ENCODE measurements around the gene TMEM238. TPM values are rescaled to one million over a fixed set of nuclear protein-coding genes. Genes with fewer than 3 reads are reported as not detected.
"Not testable (repeated sequence)": the region's sequence is repeated elsewhere in the genome, so short reads cannot be mapped to it uniquely, and the experiment has no call there.

Gene TMEM238
- total and polyA plus RNA-seq, 9 donors, result 0.10 to 31.2 (median 2.5) TPM; not detected in 1

- no peaks in the 10 kb centered on the region for H3K36me3 ChIP-seq
- intact Hi-C loops (cut with DNase I), result no loop called here
- H3K27me3 ChIP-seq, result no peaks in the 10 kb centered on the region
- WGBS, 3 donors, result 74 to 86% (median 83%) methylated on average over 2 of the region's 2 CpGs
- DNase-seq, result no peak
- TF ChIP-seq EP300 (IDR thresholded peaks at IDR 0.05) (no peak), POLR2A (IDR thresholded peaks at IDR 0.05) (no peak), CTCF (IDR thresholded peaks at IDR 0.05) (no peak)
- no peak overlapping the region for H3K4me3 ChIP-seq
- H3K9me3 ChIP-seq, result no peaks in the 10 kb centered on the region
- peaks cover 8% of the 10 kb centered on the region for H3K4me1 ChIP-seq (ENCODE audit: insufficient read depth)
- no peak overlapping the region for H3K27ac ChIP-seq
These were observed 18.4 kb upstream of the TMEM238 start for GRCh38 chr19:55402509-55402908.

- H3K9me3 ChIP-seq; DNase-seq; H3K4me1 ChIP-seq (ENCODE audit: insufficient read depth); H3K27ac ChIP-seq; H3K4me3 ChIP-seq; H3K27me3 ChIP-seq; intact Hi-C loops (cut with DNase I); H3K36me3 ChIP-seq: not testable (repeated sequence)
- WGBS, 3 donors, result 78 to 84% (median 81%) methylated on average over 21 to 24 of the region's 28 CpGs
These were observed 17.3 kb upstream of the TMEM238 start for GRCh38 chr19:55401390-55401789.

GRCh38 chr19:55400281-55401087, 16.4 kb upstream of the TMEM238 start:
- no peak for DNase-seq
- no peak for TF ChIP-seq POLR2A (IDR thresholded peaks at IDR 0.05)
- TF ChIP-seq CTCF (IDR thresholded peaks at IDR 0.05), result no peak
- H3K4me1 ChIP-seq (ENCODE audit: insufficient read depth), result no peaks in the 10 kb centered on the region
- intact Hi-C loops (cut with DNase I), result no loop called here
- H3K27me3 ChIP-seq, result no peaks in the 10 kb centered on the region
- no peak overlapping the region for H3K27ac ChIP-seq
- 78 to 84% (median 83%) methylated on average over 14 of the region's 14 CpGs for WGBS, 3 donors
- no peaks in the 10 kb centered on the region for H3K36me3 ChIP-seq
- no peaks in the 10 kb centered on the region for H3K9me3 ChIP-seq
- H3K4me3 ChIP-seq, result no peak overlapping the region

- DNase-seq, result no peak
- WGBS, 3 donors, result 77 to 89% (median 88%) methylated on average over 12 of the region's 12 CpGs
- intact Hi-C loops (cut with DNase I), result no loop called here
- Histone ChIP-seq H3K36me3 (no peaks in the 10 kb centered on the region), H3K27me3 (no peaks in the 10 kb centered on the region), H3K4me1 (ENCODE audit: insufficient read depth) (no peaks in the 10 kb centered on the region), H3K4me3 (no peak overlapping the region), H3K27ac (no peak overlapping the region), H3K9me3 (no peaks in the 10 kb centered on the region)
- TF ChIP-seq CTCF (IDR thresholded peaks at IDR 0.05) (no peak), EP300 (IDR thresholded peaks at IDR 0.05) (no peak), POLR2A (IDR thresholded peaks at IDR 0.05) (no peak)
These were observed 14.3 kb upstream of the TMEM238 start for GRCh38 chr19:55398200-55398925.
